SK-N-SH treated with all-trans-retinoic acid at 6 μM for 48 hours (cell line): ENCODE measurements around the gene CCDC85B.
A peak's percentile ranks its signal among the peaks of the same experiment; 100 is the strongest.
"Not testable (repeated sequence)": the region's sequence is repeated elsewhere in the genome, so short reads cannot be mapped to it uniquely, and the experiment has no call there.

Source experiments
- ATAC-seq: fragments of 200-7000 bp; cut with Tn5 transposase; 3 replicates; pipeline ENCODE4 v1.9.1; 2020; ENCODE audit warnings: mild to moderate bottlenecking, moderate library complexity
- ARNTL ChIP-seq: fragments of 450-650 bp; formaldehyde crosslinking; IDR thresholded peaks from 2 replicates; pipeline ENCODE4 v1.5.0; 2020; ENCODE audit warnings: low read depth, mild to moderate bottlenecking, moderate library complexity, borderline replicate concordance
- BACH2 ChIP-seq: fragments of 250-450 bp; sonication (Bioruptor Pico); IDR thresholded peaks from 2 replicates; pipeline ENCODE4 v1.9.0; 2021; ENCODE audit warnings: mild to moderate bottlenecking, borderline replicate concordance
- CSDC2 ChIP-seq: fragments of 250-450 bp; sonication (Bioruptor Pico); IDR thresholded peaks from 2 replicates; pipeline ENCODE4 v1.5.0; 2020; ENCODE audit warnings: mild to moderate bottlenecking, moderate library complexity
- GLIS3 ChIP-seq: fragments of 250-450 bp; sonication (Bioruptor Pico); IDR thresholded peaks from 2 replicates; pipeline ENCODE4 v1.5.0; 2020; ENCODE audit warnings: mild to moderate bottlenecking, moderate library complexity
- OSR1 ChIP-seq: fragments of 250-450 bp; sonication (Bioruptor Pico); IDR thresholded peaks from 2 replicates; pipeline ENCODE4 v1.8.0; 2022; ENCODE audit warnings: moderate library complexity, mild to moderate bottlenecking, inconsistent platforms
- PPARA ChIP-seq: fragments of 250-450 bp; sonication (Bioruptor Pico); IDR thresholded peaks from 2 replicates; pipeline ENCODE4 v1.5.0; 2020; ENCODE audit warnings: mild to moderate bottlenecking, borderline replicate concordance
- RARB ChIP-seq: fragments of 250-450 bp; sonication (Bioruptor Pico); IDR thresholded peaks from 2 replicates; pipeline ENCODE4 v1.8.0; 2021; ENCODE audit warnings: mild to moderate bottlenecking, moderate library complexity
- SNAI2 ChIP-seq: fragments of 250-450 bp; sonication (Bioruptor Pico); IDR thresholded peaks from 2 replicates; pipeline ENCODE4 v1.5.0; 2020; ENCODE audit warnings: mild to moderate bottlenecking, moderate library complexity
- TCF4 ChIP-seq: fragments of 250-450 bp; sonication (Bioruptor Pico); IDR thresholded peaks from 2 replicates; pipeline ENCODE4 v1.8.0; 2021; ENCODE audit warnings: mild to moderate bottlenecking, moderate library complexity, borderline replicate concordance
- ZC3H10 ChIP-seq: fragments of 250-450 bp; sonication (Bioruptor Pico); IDR thresholded peaks from 2 replicates; pipeline ENCODE4 v1.5.1; 2021; ENCODE audit warnings: mild to moderate bottlenecking, moderate library complexity
- ZFP3 ChIP-seq: fragments of 250-450 bp; sonication (Bioruptor Pico); IDR thresholded peaks from 2 replicates; pipeline ENCODE4 v1.5.0; 2020; ENCODE audit warnings: mild to moderate bottlenecking, moderate library complexity
- ZFP30 ChIP-seq: fragments of 450-650 bp; formaldehyde crosslinking; IDR thresholded peaks from 2 replicates; pipeline ENCODE4 v1.5.0; 2022; ENCODE audit warnings: mild to moderate bottlenecking, moderate library complexity
- ZNF565 ChIP-seq: fragments of 450-650 bp; formaldehyde crosslinking; conservative IDR thresholded peaks from 2 replicates; pipeline ENCODE4 v1.5.0; 2020; ENCODE audit warnings: low read depth, mild to moderate bottlenecking, moderate library complexity
- ZNF70 ChIP-seq: fragments of 450-650 bp; formaldehyde crosslinking; IDR thresholded peaks from 2 replicates; pipeline ENCODE4 v1.5.0; 2020; ENCODE audit warnings: mild to moderate bottlenecking, moderate library complexity
- ZNF8 ChIP-seq: fragments of 450-650 bp; formaldehyde crosslinking; IDR thresholded peaks from 2 replicates; pipeline ENCODE4 v1.5.0; 2020; ENCODE audit warnings: mild to moderate bottlenecking, moderate library complexity
- TF ChIP-seq, protein P1 (sequence below): fragments of 250-450 bp; sonication (Bioruptor Pico); IDR thresholded peaks from 2 replicates; pipeline ENCODE4 v1.5.0; 2020; ENCODE audit warnings: mild to moderate bottlenecking, moderate library complexity
- TF ChIP-seq, protein P2 (sequence below): fragments of 250-450 bp; sonication (Bioruptor Pico); IDR thresholded peaks from 2 replicates; pipeline ENCODE4 v1.8.0; 2020; ENCODE audit warnings: mild to moderate bottlenecking, moderate library complexity, borderline replicate concordance
- TF ChIP-seq, protein P3 (sequence below): fragments of 250-450 bp; sonication (Bioruptor Pico); IDR thresholded peaks from 2 replicates; pipeline ENCODE4 v1.5.1; 2021; ENCODE audit warnings: mild to moderate bottlenecking, moderate library complexity
- TF ChIP-seq, protein P4 (sequence below): fragments of 250-450 bp; sonication (Bioruptor Pico); IDR thresholded peaks from 2 replicates; pipeline ENCODE4 v1.8.0; 2021; ENCODE audit warnings: low read depth, mild to moderate bottlenecking, moderate library complexity, borderline replicate concordance
- TF ChIP-seq, protein P5 (sequence below): fragments of 250-450 bp; sonication (Bioruptor Pico); IDR thresholded peaks from 2 replicates; pipeline ENCODE4 v1.5.1; 2020; ENCODE audit warnings: low read depth, mild to moderate bottlenecking, moderate library complexity

CCDC85B gene

DNA sequence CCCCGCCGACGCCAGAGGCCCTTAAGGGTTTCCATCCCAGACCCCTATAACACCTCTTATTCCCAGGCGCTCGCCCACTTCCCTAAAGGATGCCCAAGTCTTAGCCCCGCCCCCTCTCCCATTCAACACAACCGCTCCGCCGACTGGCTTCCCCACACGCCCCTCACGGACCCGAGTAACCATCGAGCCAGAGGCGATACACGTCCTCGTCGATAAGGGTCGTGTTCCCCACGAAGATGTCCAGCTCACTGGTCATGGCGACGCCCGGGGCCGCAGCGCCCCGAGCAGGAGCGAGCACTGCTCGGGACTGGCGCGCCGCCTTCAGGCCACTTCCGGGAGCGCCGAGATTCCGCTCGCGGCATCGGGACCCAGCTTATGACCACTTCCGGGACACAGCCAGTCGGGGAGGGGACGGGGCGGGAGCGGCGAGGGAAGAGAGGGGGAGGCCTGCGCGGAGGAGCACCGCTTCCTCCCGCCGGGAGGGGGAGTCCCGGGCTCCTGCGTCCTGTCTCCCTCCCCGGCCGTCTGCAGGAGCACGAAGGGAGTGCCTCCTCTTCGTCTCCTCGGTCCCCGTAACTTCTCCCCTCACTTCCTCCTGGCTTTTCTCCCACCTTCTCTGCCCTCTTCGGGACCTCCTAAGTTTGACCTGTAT, 2.2 kb upstream of the CCDC85B start, which contains the start of gene FIBP:
TSS of gene FIBP (minus strand) at position 309 of the 652 bp plus-strand sequence. CDS start at position 256, 53 bp downstream.
- TF ChIP-seq CSDC2 (CRISPR knock-in tag) (no peak), ZFP3 (0 out of 2 replicates have a peak, but pooled peaks have one; percentile 15)
- TF ChIP-seq, all 23 proteins: peak for 1
- peak; percentile 73 for ATAC-seq

DNA sequence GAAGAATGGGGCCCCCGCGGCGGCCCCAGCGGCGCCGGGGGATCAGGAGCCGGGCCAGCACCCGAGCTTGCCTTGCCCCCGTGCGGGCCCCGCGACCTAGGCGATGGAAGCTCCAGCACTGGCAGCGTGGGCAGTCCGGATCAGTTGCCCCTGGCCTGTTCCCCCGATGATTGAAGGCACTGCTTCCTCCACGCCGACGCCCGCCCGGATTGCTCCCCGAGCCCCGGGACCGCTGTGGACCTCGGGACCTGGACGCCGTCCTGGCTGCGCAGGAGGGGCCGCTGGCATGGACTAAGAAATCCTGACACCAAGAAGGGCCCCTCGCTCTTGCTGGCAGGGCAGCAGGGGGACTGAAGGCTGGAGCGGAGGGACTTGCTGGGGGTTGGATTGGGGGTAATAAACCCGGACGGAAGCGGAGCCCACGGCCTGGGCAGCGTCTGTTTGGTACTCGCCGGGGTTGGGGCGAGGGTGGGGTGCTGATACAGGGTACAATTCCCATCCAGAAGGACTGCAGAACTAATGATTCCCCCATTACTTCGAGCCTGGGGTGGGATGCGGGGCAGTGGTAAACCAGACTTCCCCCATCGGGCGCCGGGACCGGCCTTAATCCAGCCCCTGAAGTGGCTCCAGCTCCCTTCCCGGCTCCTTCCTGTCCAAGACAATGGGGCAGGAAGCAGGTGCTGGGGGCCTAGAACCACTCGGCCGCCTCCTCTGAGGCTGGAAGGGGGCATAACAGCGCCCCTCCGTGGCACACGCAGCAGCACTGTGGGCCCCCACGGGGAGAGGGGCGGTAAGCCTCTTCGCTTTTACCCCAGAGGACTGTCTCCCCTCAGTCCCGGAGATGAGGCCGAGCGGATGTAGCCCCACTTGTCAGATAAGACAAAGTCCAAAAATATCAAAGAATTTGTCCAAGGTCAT, 1.0 kb downstream of the CCDC85B start:
- TF ChIP-seq ZNF70 (CRISPR knock-in tag) (no peak), BACH2 (CRISPR knock-in tag) (no peak), ZFP3 (no peak), TCF4 (CRISPR knock-in tag) (no peak), GLIS3 (no peak), ZNF8 (no peak), RARB (CRISPR knock-in tag) (no peak), PPARA (CRISPR knock-in tag) (no peak), ZC3H10 (no peak), ARNTL (no peak), ZFP30 (no peak), OSR1 (CRISPR knock-in tag) (no peak), SNAI2 (CRISPR knock-in tag) (no peak), ZNF565 (CRISPR knock-in tag) (no peak)
- TF ChIP-seq, protein P1, sequence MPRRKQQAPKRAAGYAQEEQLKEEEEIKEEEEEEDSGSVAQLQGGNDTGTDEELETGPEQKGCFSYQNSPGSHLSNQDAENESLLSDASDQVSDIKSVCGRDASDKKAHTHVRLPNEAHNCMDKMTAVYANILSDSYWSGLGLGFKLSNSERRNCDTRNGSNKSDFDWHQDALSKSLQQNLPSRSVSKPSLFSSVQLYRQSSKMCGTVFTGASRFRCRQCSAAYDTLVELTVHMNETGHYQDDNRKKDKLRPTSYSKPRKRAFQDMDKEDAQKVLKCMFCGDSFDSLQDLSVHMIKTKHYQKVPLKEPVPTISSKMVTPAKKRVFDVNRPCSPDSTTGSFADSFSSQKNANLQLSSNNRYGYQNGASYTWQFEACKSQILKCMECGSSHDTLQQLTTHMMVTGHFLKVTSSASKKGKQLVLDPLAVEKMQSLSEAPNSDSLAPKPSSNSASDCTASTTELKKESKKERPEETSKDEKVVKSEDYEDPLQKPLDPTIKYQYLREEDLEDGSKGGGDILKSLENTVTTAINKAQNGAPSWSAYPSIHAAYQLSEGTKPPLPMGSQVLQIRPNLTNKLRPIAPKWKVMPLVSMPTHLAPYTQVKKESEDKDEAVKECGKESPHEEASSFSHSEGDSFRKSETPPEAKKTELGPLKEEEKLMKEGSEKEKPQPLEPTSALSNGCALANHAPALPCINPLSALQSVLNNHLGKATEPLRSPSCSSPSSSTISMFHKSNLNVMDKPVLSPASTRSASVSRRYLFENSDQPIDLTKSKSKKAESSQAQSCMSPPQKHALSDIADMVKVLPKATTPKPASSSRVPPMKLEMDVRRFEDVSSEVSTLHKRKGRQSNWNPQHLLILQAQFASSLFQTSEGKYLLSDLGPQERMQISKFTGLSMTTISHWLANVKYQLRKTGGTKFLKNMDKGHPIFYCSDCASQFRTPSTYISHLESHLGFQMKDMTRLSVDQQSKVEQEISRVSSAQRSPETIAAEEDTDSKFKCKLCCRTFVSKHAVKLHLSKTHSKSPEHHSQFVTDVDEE (CRISPR knock-in tag), result no peak
- TF ChIP-seq, protein P2, sequence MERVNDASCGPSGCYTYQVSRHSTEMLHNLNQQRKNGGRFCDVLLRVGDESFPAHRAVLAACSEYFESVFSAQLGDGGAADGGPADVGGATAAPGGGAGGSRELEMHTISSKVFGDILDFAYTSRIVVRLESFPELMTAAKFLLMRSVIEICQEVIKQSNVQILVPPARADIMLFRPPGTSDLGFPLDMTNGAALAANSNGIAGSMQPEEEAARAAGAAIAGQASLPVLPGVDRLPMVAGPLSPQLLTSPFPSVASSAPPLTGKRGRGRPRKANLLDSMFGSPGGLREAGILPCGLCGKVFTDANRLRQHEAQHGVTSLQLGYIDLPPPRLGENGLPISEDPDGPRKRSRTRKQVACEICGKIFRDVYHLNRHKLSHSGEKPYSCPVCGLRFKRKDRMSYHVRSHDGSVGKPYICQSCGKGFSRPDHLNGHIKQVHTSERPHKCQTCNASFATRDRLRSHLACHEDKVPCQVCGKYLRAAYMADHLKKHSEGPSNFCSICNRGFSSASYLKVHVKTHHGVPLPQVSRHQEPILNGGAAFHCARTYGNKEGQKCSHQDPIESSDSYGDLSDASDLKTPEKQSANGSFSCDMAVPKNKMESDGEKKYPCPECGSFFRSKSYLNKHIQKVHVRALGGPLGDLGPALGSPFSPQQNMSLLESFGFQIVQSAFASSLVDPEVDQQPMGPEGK (CRISPR knock-in tag), result no peak
- TF ChIP-seq, protein P3, sequence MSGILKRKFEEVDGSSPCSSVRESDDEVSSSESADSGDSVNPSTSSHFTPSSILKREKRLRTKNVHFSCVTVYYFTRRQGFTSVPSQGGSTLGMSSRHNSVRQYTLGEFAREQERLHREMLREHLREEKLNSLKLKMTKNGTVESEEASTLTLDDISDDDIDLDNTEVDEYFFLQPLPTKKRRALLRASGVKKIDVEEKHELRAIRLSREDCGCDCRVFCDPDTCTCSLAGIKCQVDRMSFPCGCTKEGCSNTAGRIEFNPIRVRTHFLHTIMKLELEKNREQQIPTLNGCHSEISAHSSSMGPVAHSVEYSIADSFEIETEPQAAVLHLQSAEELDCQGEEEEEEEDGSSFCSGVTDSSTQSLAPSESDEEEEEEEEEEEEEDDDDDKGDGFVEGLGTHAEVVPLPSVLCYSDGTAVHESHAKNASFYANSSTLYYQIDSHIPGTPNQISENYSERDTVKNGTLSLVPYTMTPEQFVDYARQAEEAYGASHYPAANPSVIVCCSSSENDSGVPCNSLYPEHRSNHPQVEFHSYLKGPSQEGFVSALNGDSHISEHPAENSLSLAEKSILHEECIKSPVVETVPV, result no peak
- TF ChIP-seq, protein P4, sequence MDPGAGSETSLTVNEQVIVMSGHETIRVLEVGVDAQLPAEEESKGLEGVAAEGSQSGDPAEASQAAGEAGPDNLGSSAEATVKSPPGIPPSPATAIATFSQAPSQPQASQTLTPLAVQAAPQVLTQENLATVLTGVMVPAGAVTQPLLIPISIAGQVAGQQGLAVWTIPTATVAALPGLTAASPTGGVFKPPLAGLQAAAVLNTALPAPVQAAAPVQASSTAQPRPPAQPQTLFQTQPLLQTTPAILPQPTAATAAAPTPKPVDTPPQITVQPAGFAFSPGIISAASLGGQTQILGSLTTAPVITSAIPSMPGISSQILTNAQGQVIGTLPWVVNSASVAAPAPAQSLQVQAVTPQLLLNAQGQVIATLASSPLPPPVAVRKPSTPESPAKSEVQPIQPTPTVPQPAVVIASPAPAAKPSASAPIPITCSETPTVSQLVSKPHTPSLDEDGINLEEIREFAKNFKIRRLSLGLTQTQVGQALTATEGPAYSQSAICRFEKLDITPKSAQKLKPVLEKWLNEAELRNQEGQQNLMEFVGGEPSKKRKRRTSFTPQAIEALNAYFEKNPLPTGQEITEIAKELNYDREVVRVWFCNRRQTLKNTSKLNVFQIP (CRISPR knock-in tag), result no peak
- TF ChIP-seq, protein P5, sequence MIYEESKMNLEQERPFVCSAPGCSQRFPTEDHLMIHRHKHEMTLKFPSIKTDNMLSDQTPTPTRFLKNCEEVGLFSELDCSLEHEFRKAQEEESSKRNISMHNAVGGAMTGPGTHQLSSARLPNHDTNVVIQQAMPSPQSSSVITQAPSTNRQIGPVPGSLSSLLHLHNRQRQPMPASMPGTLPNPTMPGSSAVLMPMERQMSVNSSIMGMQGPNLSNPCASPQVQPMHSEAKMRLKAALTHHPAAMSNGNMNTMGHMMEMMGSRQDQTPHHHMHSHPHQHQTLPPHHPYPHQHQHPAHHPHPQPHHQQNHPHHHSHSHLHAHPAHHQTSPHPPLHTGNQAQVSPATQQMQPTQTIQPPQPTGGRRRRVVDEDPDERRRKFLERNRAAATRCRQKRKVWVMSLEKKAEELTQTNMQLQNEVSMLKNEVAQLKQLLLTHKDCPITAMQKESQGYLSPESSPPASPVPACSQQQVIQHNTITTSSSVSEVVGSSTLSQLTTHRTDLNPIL, result no peak
- ATAC-seq, result peak; percentile 0; the same call in 1 of the 3 replicates

DNA sequence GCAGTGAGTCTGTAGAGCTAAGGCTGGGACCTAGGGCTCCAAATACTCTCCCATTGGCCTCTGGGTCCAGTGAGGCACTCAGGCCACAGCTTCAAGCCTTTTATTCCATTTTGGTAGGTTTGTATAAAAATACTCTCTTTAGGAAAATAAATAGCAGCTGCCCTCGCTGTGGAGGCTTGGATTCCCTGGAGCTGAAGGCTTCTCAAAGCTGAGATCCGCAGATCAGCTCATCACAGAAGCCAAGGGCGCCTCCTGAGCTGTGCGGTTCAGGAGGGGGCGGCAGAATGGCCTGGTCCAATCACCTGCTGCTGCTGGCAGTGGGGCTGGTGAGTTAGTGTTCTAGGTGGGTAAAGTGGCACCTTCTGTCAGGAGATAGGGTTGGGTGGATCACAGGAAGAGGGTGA, 1.7 kb downstream of the CCDC85B start:
- ATAC-seq, result not testable (repeated sequence)
